Pancreas (tissue), 10 donors: ENCODE results near the gene HDC. TPM values are rescaled to one million over a fixed set of nuclear protein-coding genes. Genes with fewer than 3 reads are reported as not detected.

Experiments
- ATAC-seq, 4 donors: fragments of 200-7000 bp; cut with Tn5 transposase; one replicate each; pipeline versions ENCODE4 v1.8.0 to v1.9.1; 2020; ENCODE audit warnings: mild to moderate bottlenecking in 4 of 4, moderate library complexity in 4 of 4
- DNase-seq, 6 donors: peaks; one replicate each; pipeline ENCODE4 v3.0.0-alpha.2; 2020
- FAIRE-seq: peaks from 2 replicates; lab custom pipeline; 2012; peaks lifted over from hg19 to GRCh38; lab: Jason Lieb, UNC
- H3K27ac ChIP-seq, 4 donors: fragments of 200-600 bp; sonication (generic); 1 replicate in 3 of 4; 2 replicates in 1 of 4; pipeline versions ENCODE4 v1.5.0 to v1.8.0; 2020
- H3K27me3 ChIP-seq, 4 donors: fragments of 200-600 bp; one replicate each; pipeline ENCODE4 v1.8.0; 2021
- H3K36me3 ChIP-seq, 3 donors: fragments of 200-600 bp; sonication (generic) in 1 of 3; one replicate each; pipeline versions ENCODE4 v1.5.0 to v1.8.0; 2020 to 2021
- H3K4me1 ChIP-seq, 3 donors: fragments of 200-600 bp; one replicate each; pipeline ENCODE4 v1.8.0; 2021
- H3K4me3 ChIP-seq, 4 donors: fragments of 200-600 bp; sonication (generic) in 2 of 4; one replicate each; pipeline versions ENCODE4 v1.5.0 to v1.8.0; 2020 to 2021
- H3K9me3 ChIP-seq, 4 donors: fragments of 200-600 bp; one replicate each; pipeline ENCODE4 v1.8.0; 2021
- whole genome bisulfite sequencing, 2 donors: extraction: QIAGEN DNeasy Blood & Tissue Kit; methylation state at CpG; one replicate each; pipeline ENCODE4 v1.1.7; 2013; 5-methylcytosine and 5-hydroxymethylcytosine counted together
- intact Hi-C, 3 donors: fragments of 100-400 bp; cut with DNase I; formaldehyde crosslinking; loops; one replicate each; pipeline versions ENCODE4 v1.11.1 to v1.14.2; 2022
- polyA plus RNA-seq, 2 donors: library from polyadenylated mRNA; stranded (reverse); fragments of 200-250 nt; gene quantifications; one replicate each; pipeline ENCODE4 v1.2.3, GENCODE V29; 2013
- total RNA-seq, 6 donors: library from RNA; stranded (reverse); fragmentation: NEBNext Ultra II Directional in 4 of 6; extraction: Animal tissue kit (Norgen Biotek cat#: 25700) in 4 of 6; gene quantifications; one replicate each; pipeline versions ENCODE4 v1.2.1 to v1.2.4, GENCODE V29; 2021 to 2023
- TF ChIP-seq, protein P1 (sequence below), 4 donors: fragments of 200-600 bp; sonication (generic) in 3 of 4; IDR thresholded peaks; one replicate each; pipeline versions ENCODE4 v1.5.0 to v1.8.0; 2021; ENCODE audit warnings: antibody characterized with exemption in 4 of 4
- donor health status: healthy with polysubstance abuse.
- donor health status: DM: no; HTN: no; CAD: no; lungs with moderate emphysema.
- donor health status: DM: no; HTN: no; CAD: no.
- donor health status: control.
- donor health status: control.
- donor health status: Bipolar disorder and iron deficiency.
- donor health status: DM: yes; HTN: yes; CAD: no.
- donor health status: DM: no; HTN: no; CAD: no.
- donor health status: DM: no; HTN: no; CAD: no.
- donor health status: DM: yes; HTN: yes; CAD: no.

The HDC gene
- total and polyA plus RNA-seq, 8 donors = 0.13 to 1.7 (median 0.31) TPM; not detected in 2

DNA sequence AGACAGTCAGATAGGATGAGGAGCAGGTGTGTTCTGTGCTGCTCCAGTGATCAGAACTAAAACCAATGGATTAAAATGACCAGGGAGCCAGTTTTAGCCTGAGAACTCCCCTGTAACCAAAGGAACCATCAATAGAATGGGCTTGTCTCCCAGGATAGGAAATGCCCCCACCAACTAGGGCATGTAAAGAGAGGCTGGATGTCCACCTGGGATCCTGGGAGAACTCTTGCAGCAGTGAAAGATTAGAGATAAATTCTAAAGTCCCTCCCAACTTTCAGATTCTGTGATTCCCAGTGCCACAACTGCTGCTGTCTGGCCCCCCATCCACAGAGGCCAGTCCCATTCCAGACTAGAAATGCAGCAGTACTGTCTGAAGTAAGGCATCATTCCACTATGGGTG lies 33.8 kb downstream of the HDC start:
- Histone ChIP-seq H3K36me3 (no peaks in the 10 kb centered on the region), H3K27me3 (no peaks in the 10 kb centered on the region), H3K9me3 (no peaks in the 10 kb centered on the region), H3K4me3 (no peak overlapping the region), H3K27ac (no peak overlapping the region), H3K4me1 (no peaks in the 10 kb centered on the region)
- intact Hi-C loops = no loop called here
- TF ChIP-seq, protein P1, sequence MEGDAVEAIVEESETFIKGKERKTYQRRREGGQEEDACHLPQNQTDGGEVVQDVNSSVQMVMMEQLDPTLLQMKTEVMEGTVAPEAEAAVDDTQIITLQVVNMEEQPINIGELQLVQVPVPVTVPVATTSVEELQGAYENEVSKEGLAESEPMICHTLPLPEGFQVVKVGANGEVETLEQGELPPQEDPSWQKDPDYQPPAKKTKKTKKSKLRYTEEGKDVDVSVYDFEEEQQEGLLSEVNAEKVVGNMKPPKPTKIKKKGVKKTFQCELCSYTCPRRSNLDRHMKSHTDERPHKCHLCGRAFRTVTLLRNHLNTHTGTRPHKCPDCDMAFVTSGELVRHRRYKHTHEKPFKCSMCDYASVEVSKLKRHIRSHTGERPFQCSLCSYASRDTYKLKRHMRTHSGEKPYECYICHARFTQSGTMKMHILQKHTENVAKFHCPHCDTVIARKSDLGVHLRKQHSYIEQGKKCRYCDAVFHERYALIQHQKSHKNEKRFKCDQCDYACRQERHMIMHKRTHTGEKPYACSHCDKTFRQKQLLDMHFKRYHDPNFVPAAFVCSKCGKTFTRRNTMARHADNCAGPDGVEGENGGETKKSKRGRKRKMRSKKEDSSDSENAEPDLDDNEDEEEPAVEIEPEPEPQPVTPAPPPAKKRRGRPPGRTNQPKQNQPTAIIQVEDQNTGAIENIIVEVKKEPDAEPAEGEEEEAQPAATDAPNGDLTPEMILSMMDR (IDR thresholded peaks at IDR 0.05) = no peak
- ATAC-seq (no peak), FAIRE-seq (no peak), DNase-seq (no peak)

DNA sequence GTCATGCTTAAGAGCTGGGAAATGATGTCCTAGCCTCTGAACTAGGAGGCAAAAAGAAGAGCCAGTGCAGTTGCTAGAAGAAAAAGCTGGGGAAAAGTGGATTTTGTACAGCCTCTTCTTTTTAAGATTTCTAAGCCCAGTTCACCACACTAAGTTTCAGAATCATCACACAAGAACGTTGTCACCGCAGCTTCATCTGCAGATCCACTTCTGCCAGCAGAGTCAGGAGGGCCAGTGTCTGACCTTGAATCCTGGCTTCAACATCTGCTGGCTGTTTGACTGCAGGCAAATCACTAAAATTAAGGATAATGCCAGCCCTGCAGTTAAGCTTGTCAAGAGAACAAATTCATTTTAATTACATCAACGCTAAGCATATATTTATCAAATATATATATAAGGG lies 36.2 kb downstream of the HDC start:
- DNase-seq (no peak), ATAC-seq (no peak), FAIRE-seq (no peak)
- Histone ChIP-seq H3K27ac (no peak overlapping the region), H3K36me3 (no peaks in the 10 kb centered on the region), H3K4me1 (no peaks in the 10 kb centered on the region), H3K9me3 (no peaks in the 10 kb centered on the region), H3K4me3 (no peak overlapping the region), H3K27me3 (no peaks in the 10 kb centered on the region)
- TF ChIP-seq, protein P1 (IDR thresholded peaks at IDR 0.05) = no peak
- intact Hi-C loops = no loop called here
- WGBS, 2 donors = 60 to 61% methylated on average over 3 of the region's 3 CpGs

DNA sequence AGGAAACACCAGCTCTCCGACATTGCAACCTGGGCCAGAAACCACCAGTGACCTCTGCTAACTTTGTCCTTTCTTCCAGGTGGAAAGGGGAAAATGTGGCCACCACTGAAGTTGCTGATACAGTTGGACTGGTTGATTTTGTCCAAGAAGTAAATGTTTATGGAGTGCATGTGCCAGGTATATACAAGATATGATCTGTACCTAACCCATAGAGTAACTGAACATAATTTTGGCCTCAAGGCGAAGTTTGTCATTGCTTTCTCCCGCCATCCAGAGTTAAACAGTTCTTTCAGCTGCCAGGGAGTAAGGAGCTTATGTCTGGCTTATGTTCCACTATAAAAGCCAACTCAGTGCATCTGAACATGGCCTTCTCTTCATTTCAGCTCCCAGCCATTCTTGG lies 36.7 kb downstream of the HDC start:
- Histone ChIP-seq H3K36me3 (no peaks in the 10 kb centered on the region), H3K9me3 (no peaks in the 10 kb centered on the region), H3K27ac (no peak overlapping the region), H3K4me1 (no peaks in the 10 kb centered on the region), H3K4me3 (no peak overlapping the region), H3K27me3 (no peaks in the 10 kb centered on the region)
- no peak for FAIRE-seq
- WGBS, 2 donors = 96% methylated on average over 3 of the region's 3 CpGs
- TF ChIP-seq, protein P1 (IDR thresholded peaks at IDR 0.05) = no peak
- intact Hi-C loops = no loop called here
- no peak for DNase-seq
- no peak for ATAC-seq

DNA sequence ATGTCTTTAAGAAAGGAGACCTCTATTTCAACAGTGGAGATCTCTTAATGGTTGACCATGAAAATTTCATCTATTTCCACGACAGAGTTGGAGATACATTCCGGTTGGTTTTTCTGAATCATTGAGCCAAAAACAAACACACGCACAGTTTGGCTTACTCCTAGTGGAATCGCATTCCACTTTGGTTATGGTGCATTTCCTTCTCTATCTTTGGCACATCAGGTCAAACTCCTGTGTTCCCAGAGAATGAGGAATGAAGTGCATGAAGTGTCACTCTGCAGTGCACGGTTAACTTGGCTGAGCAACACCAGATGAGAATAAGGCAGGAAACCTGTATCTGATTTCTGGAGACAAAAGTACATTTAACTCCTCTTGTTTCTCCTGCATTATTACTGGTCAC lies 38.5 kb downstream of the HDC start:
- TF ChIP-seq, protein P1 (IDR thresholded peaks at IDR 0.05) = no peak
- DNase-seq = no peak
- no peak for ATAC-seq

DNA sequence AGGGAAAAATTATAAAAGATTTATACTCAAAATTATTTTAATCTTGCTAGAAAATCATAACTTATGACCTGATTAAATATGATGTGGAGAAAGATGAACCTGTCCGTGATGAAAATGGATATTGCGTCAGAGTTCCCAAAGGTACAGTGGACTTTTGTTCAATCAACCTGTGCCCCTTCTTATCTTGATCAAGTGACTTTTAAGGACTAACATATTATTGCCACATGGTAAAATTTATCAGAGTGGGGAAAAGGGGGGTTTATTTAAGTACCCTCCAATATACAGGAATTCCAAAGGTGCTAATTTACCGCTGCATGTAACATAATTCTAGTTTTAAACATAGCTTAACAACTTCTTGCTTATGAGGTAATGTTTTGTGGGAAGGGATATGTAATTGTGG lies 39.6 kb downstream of the HDC start:
- WGBS, 2 donors = 78 to 81% methylated on average over 3 of the region's 3 CpGs
- H3K4me1 ChIP-seq = no peaks in the 10 kb centered on the region
- no peaks in the 10 kb centered on the region for H3K36me3 ChIP-seq
- no peaks in the 10 kb centered on the region for H3K27me3 ChIP-seq
- TF ChIP-seq, protein P1 (IDR thresholded peaks at IDR 0.05) = no peak
- H3K4me3 ChIP-seq = no peak overlapping the region
- H3K27ac ChIP-seq = no peak overlapping the region
- no peaks in the 10 kb centered on the region for H3K9me3 ChIP-seq
- ATAC-seq (no peak), FAIRE-seq (no peak), DNase-seq (no peak)
- intact Hi-C loops = no loop called here

More for the DNA sequence above, 38.5 kb downstream of the HDC start:
- Histone ChIP-seq H3K9me3 (no peaks in the 10 kb centered on the region), H3K36me3 (no peaks in the 10 kb centered on the region), H3K4me1 (no peaks in the 10 kb centered on the region), H3K27me3 (no peaks in the 10 kb centered on the region), H3K4me3 (no peak overlapping the region), H3K27ac (no peak overlapping the region)
- intact Hi-C loops = no loop called here
- WGBS, 2 donors = 85 to 87% methylated on average over 5 of the region's 5 CpGs
- no peak for FAIRE-seq
